GM21825 (cell line): Measurements from ENCODE around the gene ETV1.

Source experiments
- ATAC-seq: cut with Tn5 transposase; IDR thresholded peaks from one replicate; pipeline ENCODE4 v1.9.1; 2021; ENCODE audit warnings: mild to moderate bottlenecking, moderate library complexity; ENCODE audit not compliant: unreplicated experiment

ETV1 gene

DNA sequence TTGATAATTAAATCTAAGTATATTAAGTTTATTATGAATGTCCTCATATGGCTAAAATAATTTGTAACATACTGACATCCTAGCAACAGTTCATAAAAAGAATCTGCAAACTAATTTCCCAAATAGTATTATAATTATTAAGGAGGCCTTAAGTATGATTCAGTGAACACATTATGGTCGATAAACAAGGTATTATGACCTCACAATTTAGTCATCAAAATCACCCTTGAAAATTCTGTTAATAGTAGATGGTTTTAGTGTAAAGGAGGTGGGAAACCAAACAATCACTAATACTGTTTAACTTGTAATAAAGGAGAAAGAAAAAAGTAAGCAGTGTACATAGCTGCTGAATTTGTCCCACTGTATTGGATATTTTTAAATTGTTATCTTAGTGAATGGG lies 2.1 kb downstream of the ETV1 start:
- no peak for ATAC-seq

DNA sequence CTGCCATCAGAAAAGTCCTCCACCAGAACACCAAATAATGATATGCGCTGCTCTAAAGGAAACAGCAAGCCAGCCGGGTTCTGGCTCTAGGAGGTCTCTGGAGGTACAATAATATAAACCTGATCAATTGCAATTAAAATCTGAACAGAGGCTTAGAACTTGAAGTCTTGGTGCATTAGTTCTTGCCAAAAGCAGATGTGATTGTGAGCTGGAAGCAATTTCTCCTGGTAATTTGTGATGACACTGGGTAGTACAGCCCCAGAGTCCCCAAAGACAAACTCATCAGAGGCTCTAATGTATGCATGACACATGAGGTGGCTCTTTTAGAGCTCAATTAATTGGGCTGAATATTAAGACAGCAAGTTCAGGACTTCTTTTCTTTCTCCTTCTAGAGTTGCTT lies 3.3 kb downstream of the ETV1 start:
- no peak for ATAC-seq

DNA sequence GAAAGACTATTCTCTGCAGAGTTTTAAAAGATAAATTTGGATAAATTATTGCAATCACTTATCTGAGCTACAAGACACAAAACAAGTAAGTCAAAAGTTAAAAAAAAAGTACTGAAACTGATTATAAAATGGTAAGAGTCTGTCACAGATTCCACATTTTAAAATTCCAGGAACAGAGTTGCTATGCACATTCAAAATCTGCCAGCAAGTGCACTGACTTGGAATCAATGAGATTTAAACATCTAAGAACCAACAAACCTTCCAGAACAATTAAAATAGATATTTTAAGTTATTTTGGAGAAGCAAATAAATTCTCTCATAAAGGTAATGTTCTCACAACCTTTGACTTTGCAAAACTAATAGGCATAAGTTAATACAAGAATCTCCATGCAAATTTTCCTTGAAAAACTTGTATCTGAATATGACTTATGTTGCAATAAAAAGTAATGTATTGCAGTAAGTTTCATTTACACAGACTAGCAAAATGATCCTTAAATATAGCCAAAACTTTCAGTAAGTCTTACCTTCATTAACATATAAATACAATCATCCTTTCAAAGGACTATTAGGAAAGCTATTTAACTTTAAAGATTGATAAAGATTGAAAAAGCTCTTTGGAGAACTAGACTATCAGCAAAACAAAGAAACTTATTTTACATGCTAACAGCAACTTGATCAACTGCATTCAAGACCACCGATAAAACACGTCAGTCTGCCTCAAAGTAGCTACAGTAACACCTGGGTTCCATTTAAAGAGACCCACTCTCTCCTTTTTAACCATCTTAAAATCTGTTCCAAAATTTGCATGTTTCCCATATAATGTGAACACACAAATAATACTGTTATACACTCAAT lies 4.4 kb downstream of the ETV1 start:
- ATAC-seq, result no peak

DNA sequence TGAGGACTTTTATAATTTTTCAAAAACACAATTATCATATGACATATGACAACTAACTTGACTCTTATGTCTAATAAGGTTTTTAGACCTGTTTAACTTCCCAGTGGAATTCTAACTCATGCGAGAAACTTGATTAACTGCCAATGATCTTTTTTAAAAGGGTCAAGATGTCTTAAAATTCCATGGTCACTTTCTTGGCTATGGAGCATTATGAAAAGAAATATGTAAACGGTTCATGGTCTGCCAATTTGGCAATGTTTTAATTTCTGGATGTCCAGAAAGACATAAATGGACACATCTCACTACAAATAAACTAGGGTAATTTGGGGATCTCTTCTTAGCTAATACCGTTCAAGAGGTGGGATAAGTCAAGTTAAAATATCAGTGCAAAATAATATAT lies 5.4 kb downstream of the ETV1 start:
- no peak for ATAC-seq

DNA sequence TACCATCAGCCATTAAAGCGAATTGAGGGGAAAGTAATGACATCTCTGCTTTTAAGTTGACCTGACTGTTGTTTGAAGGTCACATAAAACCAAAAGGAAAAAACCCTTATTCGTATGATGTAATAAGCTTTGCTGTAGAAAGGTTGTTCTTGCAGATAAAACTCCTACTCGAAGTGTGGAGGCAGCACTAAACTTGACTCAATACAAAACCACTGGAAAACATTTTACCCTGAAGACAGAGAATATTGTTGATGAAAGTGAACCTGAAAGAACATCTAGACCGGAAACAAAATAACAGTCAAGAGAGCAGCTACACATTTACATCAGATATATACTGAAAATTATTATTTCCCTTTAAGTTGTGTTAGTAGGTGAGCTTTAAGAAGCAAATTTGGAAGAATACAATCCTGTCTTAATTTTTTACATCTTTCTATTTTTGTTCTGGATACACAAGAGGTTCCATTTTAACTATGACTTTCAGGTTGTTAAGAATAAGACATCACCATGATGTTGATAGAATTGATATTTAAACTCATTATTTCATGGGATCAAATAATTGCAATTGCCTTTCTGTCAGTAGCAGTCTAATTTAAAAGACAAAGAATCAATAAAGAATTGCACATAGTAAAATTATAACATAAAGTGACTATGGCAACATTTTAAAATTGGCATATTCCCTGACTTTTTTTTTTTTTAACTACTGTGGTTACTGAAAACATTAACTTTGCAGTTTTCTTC lies 6.4 kb downstream of the ETV1 start:
- no peak for ATAC-seq

DNA sequence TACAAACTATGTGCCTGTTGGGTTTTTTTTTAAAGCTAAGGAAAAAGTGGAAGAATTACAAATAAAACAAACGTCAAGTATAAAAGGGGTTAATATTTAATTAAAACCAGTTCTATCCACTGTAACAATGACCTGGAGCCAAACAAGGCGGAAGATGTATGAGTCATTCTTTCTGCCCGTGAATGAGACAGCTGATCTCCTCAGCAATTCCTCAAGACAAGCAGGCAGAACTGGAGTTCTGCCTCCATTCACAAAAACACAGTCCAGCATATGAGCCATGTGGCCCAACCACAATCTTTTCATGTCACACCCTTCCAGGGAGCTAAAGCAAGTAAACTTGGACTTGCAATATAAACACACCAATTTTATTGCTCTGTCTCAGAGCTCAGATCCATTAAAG lies 8.4 kb downstream of the ETV1 start:
- ATAC-seq, result no peak

DNA sequence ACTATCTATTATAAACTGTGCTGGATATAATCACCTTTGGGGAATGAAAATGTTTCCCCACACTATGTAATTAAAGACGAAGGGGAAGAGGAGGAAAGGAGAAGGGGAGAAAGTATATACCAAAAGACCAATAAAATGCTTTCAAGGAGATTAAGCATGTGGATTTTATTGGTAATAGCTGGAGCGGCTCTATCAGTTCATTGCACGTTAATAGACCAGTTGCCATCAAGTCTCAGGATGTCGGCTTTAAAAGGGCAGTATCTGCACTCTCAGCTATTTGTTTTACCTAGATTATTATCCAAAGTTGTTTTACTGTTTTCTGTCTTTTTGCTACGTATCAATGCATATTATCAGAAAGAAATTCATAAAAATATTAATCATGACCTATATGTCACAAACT lies 9.0 kb downstream of the ETV1 start:
- no peak for ATAC-seq

DNA sequence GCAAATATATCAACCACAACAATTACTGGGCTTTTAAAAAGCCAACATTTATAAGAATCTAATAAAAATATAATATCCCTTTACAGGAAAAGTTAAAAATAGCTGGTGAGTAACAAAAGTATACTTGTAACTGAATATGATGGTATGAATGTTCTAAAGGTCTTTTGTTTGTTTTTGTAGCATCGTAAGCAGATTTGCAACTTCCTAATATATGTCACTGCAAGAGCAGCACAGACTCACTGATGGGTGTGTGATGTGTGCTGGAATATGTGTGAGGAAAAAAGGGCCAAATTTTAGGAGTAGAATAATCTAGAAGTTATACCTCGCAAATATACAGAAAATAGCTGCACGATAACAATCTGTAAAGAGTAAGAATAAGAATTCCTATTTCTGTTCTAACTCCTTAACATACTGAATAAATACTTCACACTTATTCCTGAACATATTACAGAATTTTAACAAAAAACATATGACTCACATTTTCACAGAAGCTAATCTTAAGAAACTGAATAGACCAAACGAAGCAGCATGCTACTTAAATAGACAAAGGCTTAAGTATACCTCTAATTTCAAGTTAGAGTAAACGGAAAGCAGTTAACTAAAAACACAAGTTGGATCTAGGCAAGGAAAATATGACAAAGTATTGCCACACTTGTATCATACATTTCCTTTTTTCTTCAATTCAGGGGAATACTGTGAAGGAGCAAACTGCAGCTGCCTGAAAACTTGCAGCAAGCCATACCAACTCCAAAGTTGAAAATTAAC lies 9.6 kb downstream of the ETV1 start:
- ATAC-seq, result no peak

DNA sequence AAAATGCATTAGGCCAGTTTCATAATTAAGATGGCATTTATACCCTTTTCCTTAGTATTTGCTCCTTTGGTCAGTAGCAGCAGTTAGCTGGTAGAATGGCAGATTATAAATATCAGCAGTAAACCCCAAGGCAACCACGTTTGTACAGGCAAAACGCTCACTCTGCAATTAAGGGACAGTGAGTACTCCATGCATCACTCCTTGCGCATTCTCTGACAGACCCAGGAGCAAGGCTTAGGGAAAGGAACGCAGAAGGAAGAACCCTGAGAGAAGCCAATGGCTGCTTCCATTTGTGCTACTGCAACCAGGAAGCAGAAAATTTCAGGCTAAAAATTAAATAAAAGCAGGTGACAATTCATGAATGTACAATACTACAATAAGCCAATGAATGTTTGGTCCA lies 12.9 kb downstream of the ETV1 start:
- ATAC-seq, result no peak

DNA sequence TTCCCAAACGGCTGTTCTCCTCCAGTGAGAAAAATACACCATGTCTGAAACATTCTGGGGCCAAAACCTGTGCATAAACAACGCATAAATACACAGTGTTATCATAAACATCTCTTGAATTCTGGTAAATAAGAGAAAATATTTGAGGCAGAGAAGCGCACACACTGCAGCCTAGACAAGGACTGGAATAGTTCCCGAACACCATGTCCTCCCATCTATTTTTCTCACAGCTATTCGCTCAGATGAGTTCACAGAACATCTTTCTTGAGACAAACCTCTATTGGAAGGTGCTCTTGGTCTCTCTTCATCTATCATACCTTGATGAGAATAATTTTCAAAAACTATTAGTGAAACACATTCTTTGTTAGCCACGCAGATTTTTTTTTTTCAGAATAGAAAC lies 24.4 kb downstream of the ETV1 start:
- ATAC-seq, result no peak

DNA sequence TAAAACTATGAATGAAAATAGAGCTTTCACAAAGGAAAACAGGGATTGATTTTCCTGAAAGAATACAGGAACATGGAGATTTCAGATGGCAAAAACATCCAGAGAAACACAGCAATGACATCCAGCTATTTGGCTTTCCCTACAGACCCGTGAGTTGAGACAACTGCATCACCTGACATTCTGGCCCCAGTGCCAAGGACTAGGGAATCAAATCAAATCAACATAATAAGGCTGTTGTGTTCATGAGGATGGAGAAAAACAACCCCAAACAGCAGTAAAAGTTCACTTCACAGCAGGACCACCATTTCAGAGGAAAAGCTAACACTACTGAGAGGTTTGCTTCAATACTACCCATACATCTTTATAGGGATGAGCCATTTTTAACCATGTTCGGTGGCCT lies 25.5 kb downstream of the ETV1 start:
- no peak for ATAC-seq

DNA sequence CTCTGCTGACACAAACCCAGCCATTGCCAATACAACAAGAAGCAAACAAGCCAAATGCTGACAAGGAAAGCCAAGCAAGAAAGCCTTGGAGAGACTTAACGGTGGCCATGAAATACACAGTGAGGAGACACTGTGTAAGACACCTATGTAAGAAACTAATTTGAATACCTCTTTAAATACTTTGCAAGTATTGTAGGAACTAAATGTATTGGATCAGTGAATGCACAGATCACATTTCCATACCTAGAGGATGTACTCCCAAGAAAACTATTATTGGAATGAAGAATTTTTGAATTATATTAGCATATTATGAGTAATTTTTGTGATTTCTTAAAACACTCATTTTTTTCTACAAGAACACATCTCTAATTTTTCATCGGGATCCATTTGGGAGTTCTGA lies 34.0 kb downstream of the ETV1 start:
- ATAC-seq, result no peak

DNA sequence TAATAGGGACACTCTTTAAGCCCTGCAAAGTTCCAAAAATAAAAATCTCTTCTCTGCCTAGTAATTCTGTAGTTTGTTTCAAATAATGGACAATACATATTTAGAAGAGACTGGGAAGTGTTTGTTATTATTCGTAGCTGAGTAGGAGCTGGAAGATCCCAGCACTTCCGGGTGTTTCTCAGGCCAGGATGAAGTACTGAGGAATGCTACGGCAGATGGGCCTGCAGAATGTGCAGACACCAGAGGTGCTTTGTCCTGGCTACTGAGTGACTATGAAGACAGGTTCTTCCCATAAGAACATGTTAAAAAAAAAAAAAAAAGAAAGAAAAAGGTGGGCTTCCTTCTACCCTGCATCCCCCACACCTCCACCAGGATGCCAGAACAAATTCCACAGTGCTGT lies 36.1 kb downstream of the ETV1 start:
- ATAC-seq, result no peak

DNA sequence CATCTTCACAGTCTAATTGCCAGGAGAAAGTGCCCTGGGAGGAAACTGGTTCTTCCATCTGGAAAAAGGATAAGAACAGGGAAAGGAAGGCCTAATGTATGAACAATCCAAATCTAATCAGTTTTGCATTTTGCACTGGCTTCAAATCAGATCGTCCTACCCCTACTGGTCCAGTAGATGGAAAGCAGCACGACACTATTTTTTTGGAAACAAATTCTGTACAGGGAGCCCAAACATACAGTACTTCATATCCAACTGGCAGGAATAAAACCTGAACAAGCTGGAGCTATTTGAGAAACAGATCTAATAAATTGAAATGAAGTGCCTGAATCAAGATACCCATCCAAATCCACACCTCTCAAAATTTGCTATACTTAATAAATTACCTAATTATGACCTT lies 36.5 kb downstream of the ETV1 start:
- ATAC-seq, result no peak

DNA sequence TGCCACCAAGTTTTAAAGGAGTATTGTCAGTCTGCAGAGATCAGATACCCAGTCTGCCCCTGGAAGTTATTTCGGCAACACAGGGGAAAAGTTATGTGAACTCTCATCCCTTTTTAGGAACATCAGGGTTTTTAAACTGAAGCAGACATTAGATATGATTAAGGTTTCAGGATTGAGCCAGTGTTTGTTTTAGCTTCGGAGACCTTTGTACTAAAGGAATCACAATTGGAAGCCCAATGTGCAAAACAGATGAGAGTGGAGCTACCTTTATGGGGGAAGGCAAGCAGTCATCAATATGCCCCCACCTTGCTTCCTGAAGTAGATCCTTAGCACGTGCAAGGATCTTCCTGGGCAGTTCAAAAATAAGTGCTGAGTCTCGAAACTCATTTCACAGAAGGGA lies 39.5 kb downstream of the ETV1 start:
- no peak for ATAC-seq

DNA sequence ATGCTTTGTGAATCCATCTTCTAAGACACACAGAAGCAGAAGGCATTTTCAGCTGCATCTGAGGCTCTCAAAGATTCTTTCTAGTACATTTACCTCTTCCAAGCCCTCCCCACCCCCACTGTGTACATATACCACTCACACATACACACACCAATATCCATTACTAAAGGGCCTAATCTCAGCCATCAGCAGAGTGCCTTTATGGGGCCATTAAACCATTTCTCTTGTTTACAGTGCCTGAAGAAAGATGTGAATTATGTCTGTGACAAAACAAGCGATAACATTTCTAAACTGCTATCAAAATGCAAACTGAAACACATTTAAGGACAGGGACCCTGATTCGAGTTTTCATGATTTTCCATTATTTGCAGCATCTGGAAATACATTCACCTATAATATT lies 40.0 kb downstream of the ETV1 start:
- no peak for ATAC-seq

DNA sequence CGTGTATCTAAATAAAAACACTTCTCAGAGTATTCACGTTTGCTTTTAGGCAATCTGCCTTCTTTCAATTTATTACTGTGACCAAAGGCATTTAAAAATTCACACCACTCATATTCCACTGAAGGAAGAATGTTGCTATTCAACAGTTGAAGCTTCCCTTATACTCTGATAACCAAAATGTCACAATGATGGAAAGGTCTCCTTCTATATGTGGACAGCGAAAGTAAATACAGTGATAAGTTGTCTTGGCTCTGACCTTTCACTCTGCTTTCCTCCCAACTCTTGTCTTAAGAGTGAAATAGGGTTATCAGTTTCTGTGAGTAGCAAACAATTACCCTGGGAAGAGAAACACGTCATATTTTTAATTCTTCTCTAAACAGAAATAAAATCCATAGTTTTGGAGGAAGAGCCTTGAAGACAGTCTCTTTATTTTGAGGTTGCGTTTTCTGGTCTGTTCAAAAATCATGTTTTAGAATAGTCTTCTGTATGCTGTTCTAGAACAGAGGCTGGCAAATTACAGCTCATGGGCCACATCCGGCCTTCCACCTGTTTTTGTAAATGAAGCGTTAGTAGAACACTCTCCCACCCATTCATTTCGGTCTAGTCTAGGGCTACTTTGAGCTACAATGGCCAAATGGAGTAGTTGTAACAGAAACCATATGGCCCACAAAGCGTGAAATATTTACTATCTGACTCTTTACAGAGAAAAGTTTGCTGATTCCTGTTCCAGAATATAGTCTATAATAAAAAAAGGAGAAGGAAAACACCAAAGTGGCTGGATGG lies 41.3 kb downstream of the ETV1 start:
- no peak for ATAC-seq

DNA sequence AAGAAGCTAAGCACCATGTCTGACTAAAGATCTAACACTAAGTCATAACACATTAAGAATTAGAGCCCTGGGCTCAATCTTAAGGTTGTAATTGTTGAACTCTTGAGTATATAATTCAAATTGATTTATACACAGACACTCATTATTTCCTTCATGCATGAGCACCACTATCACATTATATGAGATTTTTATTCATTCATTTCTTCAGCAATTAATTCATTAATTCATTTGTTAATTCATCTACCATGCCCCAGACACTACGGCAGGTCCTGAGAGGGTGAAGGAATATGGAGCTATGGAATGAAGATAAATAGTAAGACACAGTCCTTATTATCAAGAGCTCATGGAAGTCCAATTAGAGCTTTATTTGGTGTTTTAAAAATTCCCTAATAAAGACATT lies 41.9 kb downstream of the ETV1 start:
- ATAC-seq, result no peak

DNA sequence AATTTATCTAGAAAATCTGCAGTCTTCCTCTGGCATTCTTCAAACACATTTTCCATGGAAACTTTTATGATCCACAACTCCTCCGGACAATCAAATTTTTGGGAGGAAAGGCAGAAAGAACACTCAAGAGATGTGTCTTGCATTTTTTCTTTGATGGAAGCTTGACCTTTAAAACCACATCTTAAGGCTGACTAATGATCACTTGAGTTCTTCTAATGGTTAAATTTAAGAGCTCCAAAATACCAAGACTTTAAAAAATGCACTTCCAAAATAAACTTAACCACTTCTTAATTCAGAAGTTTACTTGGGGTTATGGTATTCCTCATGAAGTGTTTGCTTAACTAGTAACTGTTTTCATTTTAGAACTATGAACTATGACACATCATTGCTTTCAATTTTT lies 43.3 kb downstream of the ETV1 start:
- no peak for ATAC-seq

DNA sequence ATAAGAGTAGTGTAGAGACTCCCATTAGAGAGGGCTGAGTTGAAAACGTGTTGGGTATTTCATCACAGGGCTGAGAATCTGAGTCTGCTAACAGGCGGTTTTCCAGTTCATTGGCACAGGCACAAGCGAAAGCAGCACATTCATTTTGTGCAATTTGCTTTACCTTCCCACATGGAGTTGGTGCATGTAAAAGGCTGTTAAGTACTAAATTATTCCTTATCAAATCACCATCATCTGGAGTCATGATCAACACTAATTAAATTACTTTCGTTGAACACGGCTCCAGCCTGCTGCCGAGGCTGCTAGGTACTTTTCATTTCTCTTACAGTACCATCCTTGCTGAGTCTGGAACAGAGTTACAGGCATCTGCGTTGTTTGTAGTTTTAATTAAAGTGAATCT lies 43.8 kb downstream of the ETV1 start:
- no peak for ATAC-seq

DNA sequence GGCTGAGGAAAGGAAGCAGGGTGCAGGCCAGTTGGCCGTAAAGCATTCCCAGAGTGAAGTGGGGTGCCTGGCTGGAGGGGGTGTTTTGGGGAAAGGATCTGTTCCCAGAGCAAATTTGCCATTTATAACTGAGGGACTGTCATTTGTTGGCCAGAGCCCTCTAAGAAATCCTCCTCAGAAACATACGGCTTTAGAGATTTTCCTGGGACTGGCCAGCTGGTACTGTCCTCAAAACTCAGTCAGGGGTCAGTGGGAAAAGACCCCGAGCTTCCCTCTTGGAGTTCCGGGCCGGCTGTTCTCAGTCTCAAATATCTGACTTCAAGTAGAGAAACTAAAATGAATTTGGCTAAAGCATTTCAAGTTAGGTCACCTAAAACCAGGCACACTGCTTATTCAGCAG lies 55.9 kb downstream of the ETV1 start:
- ATAC-seq, result no peak
